GM18520 (cell line): ENCODE results near the gene TRAK1.

Source experiments
- ATAC-seq: cut with Tn5 transposase; IDR thresholded peaks from one replicate; pipeline ENCODE4 v1.9.1; 2021; ENCODE audit not compliant: unreplicated experiment

The TRAK1 gene

GRCh38 chr3:42198709-42199108 is 107.6 kb downstream of the TRAK1 start:
- ATAC-seq = no peak

- ATAC-seq = no peak
These were observed 111.2 kb downstream of the TRAK1 start for GRCh38 chr3:42202217-42202865.

DNA sequence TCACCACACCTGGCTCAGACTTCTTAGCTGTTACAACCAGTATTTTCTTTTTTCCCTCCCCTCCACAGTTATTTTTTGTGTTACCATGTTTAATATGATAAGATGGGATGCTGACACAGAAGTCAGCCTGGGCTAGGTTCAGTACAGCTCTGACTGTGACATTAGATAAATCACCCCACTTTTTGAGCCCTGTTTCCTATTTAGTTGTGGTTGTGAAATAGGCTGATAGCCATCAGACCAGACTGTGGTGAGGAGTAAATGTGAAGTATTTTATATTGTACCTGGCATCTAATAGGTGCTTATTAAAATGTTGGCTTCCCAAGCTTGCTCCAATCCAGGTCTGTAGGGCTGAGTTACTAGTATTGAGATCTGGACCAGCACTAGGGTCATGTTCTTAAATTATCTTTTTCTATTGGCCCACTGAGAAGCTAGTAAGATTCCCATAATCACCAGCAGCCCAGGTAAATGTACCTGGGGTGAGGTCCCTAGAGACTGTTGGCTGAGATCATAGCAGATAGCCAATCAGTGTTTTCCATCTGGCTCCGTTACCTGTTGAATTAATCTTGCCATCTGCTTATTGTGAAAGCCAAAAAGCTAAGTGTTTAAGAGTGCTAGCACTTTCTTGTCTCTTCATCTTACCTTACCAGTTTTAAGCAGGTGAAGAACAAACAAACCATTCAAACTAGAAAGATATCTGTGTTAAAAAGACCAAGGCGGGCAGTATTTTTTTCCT is 113.9 kb downstream of the TRAK1 start:
- ATAC-seq = no peak

GRCh38 chr3:42205800-42206514 is 114.8 kb downstream of the TRAK1 start:
- no peak for ATAC-seq

DNA sequence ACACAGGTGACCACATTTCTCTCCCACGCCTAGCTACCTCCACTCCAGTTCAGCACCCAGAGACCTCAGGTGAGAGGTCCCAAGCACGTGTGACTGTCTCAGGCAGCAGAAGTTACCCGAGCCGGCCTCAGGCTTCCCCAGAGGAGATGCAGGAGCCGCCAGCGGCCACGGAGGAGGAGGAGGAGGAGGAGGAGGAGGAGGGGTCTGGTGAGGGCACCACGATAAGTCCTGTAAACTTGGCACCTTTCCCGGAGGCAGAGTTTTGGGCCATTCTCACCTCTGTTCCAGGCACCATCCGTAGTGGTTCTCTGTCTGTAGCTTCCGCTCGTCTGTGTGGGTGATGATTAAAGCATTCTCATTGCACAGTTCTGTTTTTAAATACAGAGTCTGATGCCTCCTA is 118.8 kb downstream of the TRAK1 start:
- no peak for ATAC-seq

DNA sequence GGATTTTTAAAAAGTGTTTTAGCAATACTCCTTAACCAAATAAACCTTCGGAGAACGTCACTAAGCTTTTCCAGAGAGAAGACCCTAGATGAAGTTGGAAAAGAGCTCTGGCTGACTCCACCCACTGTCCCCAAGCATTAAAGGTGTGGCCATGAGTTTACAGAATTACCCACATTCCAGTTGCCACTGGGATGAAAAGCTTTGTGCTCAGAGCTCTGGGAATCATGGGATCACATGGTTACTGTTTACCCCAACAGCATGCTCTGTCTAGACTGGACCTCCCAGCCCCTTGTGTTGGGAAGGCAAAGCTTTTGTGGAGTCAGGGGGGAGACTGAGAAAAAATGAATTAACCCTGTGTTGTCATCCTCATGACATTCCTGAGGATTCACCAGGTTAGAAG is 119.6 kb downstream of the TRAK1 start:
- ATAC-seq = no peak

GRCh38 chr3:42213417-42213816 is 122.3 kb downstream of the TRAK1 start:
- ATAC-seq = no peak

- no peak for ATAC-seq
These were observed 122.9 kb downstream of the TRAK1 start for GRCh38 chr3:42214064-42214463.

GRCh38 chr3:42214565-42215283 is 123.6 kb downstream of the TRAK1 start:
- ATAC-seq = no peak

DNA sequence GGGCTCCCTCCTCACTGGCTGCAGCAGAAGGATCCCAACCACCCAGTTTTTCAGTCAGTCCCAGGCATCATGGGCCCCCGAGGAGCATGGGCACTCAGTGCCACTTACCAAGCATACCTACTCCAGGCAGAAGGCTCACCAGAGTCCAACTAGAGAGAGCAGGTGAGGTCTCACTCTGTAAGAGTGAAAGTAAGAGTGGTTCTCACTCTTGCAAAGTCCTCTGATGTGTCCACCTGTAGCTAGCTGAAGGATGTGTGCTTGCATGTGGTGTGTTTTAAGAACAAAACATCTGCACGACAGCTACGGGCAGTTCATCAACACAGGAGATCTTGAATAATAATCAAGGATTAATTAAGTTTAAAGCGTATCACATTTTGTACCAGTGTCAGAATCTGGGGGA is 125.1 kb downstream of the TRAK1 start:
- peak; percentile 57 for ATAC-seq

DNA sequence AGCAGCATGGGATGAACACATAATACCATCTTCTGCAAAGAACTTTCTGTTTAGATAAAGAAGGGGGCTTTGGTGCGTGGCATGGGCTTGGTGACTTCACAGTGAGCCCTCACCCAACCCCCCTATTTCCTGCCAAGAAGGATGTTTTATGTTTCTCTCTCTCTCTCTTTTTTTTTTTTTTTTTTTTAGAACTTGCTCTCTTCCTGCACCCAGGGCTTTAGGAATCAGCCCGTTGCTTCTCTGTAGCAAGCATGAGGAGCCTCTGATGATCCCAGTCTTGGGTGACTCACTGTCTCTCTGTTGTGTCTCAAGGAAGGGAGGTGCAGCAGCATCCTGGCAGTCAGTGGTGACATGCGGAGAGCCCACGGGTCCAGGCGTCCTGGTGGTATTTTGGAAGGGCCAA is 125.8 kb downstream of the TRAK1 start:
- no peak for ATAC-seq

GRCh38 chr3:42220436-42221121 is 129.4 kb downstream of the TRAK1 start:
- no peak for ATAC-seq

- ATAC-seq = no peak
These were observed 132.0 kb downstream of the TRAK1 start for GRCh38 chr3:42222942-42223693.

- ATAC-seq = no peak
These were observed 133.0 kb downstream of the TRAK1 start for GRCh38 chr3:42224178-42224577.

GRCh38 chr3:42224658-42225421 is 133.7 kb downstream of the TRAK1 start:
- no peak for ATAC-seq

GRCh38 chr3:42225486-42226363 is 134.6 kb downstream of the TRAK1 start:
- ATAC-seq = no peak

DNA sequence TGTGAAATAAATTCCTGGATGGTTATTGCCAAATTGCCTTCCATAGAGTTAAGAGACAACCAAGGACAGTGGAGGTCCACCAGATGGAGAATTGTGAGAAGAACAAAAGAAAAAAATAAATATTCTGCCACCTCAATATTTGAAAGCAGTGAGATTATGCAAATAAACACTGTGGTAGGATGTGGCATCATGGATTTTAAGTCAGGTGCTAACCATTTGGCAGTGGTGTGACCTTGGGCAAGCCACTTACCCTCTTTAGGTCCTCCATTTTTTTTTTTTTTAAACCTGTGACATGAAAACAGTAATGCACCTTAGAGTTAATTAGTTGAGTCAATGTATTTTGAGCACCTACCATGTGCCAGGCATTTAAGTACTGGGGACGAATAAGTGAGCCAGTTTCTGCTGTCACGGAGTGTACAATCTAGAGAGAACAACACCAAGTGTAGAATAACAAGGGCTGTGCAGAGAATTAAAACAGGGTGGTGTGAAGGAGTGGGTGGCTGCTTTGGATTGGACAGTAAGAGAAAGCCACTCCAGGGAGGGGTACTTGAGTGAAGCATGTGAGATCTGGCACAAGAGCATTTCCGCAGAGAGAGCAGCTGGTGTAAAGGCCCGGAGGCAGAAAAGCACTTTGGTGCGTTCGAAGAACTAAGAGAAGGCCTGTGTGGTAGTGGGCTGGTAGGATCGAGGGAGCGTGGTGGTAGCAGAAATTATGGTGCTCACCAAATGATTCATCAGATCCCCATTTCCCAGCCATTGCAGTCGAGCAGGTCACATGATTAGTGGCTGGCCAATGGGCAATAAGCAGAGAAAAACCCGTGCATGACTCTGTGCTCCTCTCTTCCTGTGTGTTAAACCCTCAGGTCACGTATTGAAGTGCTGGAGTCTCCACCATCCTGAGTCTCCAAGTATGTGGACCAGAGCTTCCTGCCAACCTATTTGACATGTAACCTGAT is 135.6 kb downstream of the TRAK1 start:
- no peak for ATAC-seq
